Measurements from ENCODE around the gene SGMS2. TPM values are rescaled to one million over a fixed set of nuclear protein-coding genes. Genes with fewer than 3 reads are reported as not detected.
A peak's percentile ranks its signal among the peaks of the same experiment; 100 is the strongest.

SGMS2 gene
- total RNA-seq, 2 experiments from 2014 or later: 0.14 to 0.40 TPM

DNA sequence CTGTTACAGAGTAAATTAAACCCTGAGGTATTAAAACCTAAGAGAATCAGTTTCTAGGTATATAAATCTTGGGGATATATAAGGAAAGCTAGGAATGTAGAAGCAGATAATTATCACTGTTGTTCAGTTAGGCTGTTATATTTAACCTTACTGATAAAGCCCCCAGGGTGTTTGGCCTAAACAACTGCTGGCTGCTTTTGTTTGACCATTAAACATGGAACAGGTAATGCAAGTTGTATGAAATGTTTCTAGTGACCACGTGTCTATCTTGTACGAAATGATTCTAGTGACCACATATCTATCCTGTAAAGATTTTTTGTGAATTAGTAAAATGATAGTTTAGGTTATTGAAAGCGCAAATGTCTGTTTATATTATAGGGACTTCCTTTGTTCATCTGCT, 52.6 kb downstream of the SGMS2 start:
- H3K27ac Mint-ChIP-seq: no peak overlapping the region
- CTCF ChIA-PET: no interaction called here
- H3K4me3 Mint-ChIP-seq: no peak overlapping the region
- no peaks in the 10 kb centered on the region for H3K36me3 Mint-ChIP-seq (ENCODE audit: low read depth)
- intact Hi-C loops (cut with micrococcal nuclease): no loop called here
- peaks cover 10% of the 10 kb centered on the region for H3K27me3 Mint-ChIP-seq
- POLR2A ChIA-PET: no interaction called here
- TF ChIP-seq, protein P1, sequence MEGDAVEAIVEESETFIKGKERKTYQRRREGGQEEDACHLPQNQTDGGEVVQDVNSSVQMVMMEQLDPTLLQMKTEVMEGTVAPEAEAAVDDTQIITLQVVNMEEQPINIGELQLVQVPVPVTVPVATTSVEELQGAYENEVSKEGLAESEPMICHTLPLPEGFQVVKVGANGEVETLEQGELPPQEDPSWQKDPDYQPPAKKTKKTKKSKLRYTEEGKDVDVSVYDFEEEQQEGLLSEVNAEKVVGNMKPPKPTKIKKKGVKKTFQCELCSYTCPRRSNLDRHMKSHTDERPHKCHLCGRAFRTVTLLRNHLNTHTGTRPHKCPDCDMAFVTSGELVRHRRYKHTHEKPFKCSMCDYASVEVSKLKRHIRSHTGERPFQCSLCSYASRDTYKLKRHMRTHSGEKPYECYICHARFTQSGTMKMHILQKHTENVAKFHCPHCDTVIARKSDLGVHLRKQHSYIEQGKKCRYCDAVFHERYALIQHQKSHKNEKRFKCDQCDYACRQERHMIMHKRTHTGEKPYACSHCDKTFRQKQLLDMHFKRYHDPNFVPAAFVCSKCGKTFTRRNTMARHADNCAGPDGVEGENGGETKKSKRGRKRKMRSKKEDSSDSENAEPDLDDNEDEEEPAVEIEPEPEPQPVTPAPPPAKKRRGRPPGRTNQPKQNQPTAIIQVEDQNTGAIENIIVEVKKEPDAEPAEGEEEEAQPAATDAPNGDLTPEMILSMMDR (IDR thresholded peaks at IDR 0.05): no peak
- ATAC-seq (no peak), DNase-seq (no peak)
- H3K9me3 Mint-ChIP-seq: peaks cover 2% of the 10 kb centered on the region
- no peaks in the 10 kb centered on the region for H3K4me1 Mint-ChIP-seq (ENCODE audit: low read depth)

- TF ChIP-seq, protein P1 (IDR thresholded peaks at IDR 0.05): no peak
- H3K27me3 Mint-ChIP-seq: peaks cover 8% of the 10 kb centered on the region
- DNase-seq (no peak), ATAC-seq (no peak)
- H3K4me1 Mint-ChIP-seq (ENCODE audit: low read depth): no peaks in the 10 kb centered on the region
- CTCF ChIA-PET: no interaction called here
- intact Hi-C loops (cut with micrococcal nuclease): no loop called here
- H3K4me3 Mint-ChIP-seq: no peak overlapping the region
- H3K36me3 Mint-ChIP-seq (ENCODE audit: low read depth): peaks cover 2% of the 10 kb centered on the region
- no peak overlapping the region for H3K27ac Mint-ChIP-seq
- H3K9me3 Mint-ChIP-seq: peaks cover 8% of the 10 kb centered on the region
- POLR2A ChIA-PET: no interaction called here
These were observed 61.1 kb downstream of the SGMS2 start for GRCh38 chr4:107885865-107886264.

- Mint-ChIP-seq H3K9me3 (peaks cover 8% of the 10 kb centered on the region), H3K27me3 (no peaks in the 10 kb centered on the region), H3K27ac (no peak overlapping the region), H3K36me3 (ENCODE audit: low read depth) (peaks cover 2% of the 10 kb centered on the region), H3K4me3 (no peak overlapping the region), H3K4me1 (ENCODE audit: low read depth) (no peaks in the 10 kb centered on the region)
- intact Hi-C loops (cut with micrococcal nuclease): no loop called here
- ATAC-seq (no peak), DNase-seq (peak; percentile 5)
- CTCF ChIA-PET: no interaction called here
- POLR2A ChIA-PET: no interaction called here
- TF ChIP-seq, protein P1 (IDR thresholded peaks at IDR 0.05): no peak
These were observed 63.5 kb downstream of the SGMS2 start for GRCh38 chr4:107888237-107888636.

- Mint-ChIP-seq H3K9me3 (peaks cover 8% of the 10 kb centered on the region), H3K36me3 (ENCODE audit: low read depth) (peaks cover 2% of the 10 kb centered on the region), H3K27ac (no peak overlapping the region), H3K4me1 (ENCODE audit: low read depth) (no peaks in the 10 kb centered on the region), H3K27me3 (peaks cover 5% of the 10 kb centered on the region), H3K4me3 (no peak overlapping the region)
- intact Hi-C loops (cut with micrococcal nuclease): no loop called here
- TF ChIP-seq, protein P1 (IDR thresholded peaks at IDR 0.05): no peak
- DNase-seq (no peak), ATAC-seq (no peak)
- ChIA-PET POLR2A (interaction anchor here (0.7 kb wide), 1 partner anchor 459 kb away, joined by 3 read pairs; no protein-coding TSS in a partner anchor), CTCF (no interaction called here)
These were observed 66.0 kb downstream of the SGMS2 start for GRCh38 chr4:107890779-107891178.

- POLR2A ChIA-PET: interaction anchor here (0.7 kb wide), 1 partner anchor 460 kb away, joined by 3 read pairs; no protein-coding TSS in a partner anchor
- Mint-ChIP-seq H3K36me3 (ENCODE audit: low read depth) (peaks cover 2% of the 10 kb centered on the region), H3K4me3 (no peak overlapping the region), H3K27ac (no peak overlapping the region), H3K27me3 (peaks cover 5% of the 10 kb centered on the region), H3K9me3 (peaks cover 8% of the 10 kb centered on the region), H3K4me1 (ENCODE audit: low read depth) (no peaks in the 10 kb centered on the region)
- DNase-seq (no peak), ATAC-seq (no peak)
- TF ChIP-seq, protein P1 (IDR thresholded peaks at IDR 0.05): no peak
- intact Hi-C loops (cut with micrococcal nuclease): no loop called here
- CTCF ChIA-PET: interaction anchor here (0.7 kb wide), 1 partner anchor 132 kb away, joined by 6 read pairs; no protein-coding TSS in a partner anchor
These were observed 66.6 kb downstream of the SGMS2 start for GRCh38 chr4:107891299-107891698.

Data from activated CD8-positive, alpha-beta T cell treated with anti-CD3 and anti-CD28 coated beads for 36 hours (primary cell).